Measurements from ENCODE around the gene SRPK1. TPM values are rescaled to one million over a fixed set of nuclear protein-coding genes. Genes with fewer than 3 reads are reported as not detected.

The SRPK1 gene
- total and polyA plus RNA-seq, 8 donors, result 10.7 to 204 (median 30.4) TPM

DNA sequence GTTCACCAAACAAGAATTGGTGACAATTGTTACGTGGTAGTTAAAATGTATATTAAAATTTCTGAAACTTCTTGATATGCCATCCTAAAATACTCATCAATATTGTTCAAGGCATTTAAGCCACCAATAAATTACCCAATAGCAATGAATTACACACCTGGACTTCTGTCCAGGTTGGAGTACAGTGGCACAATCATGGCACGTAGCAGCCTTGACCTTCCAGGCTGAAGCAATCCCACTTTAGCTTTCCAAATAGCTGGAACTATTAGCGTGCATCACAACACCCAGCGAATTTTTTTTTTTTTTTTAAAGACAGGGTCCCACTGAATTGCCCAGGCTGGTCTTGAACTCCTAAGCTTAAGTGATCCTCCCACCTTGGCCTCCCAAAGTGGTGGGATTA, 17.2 kb downstream of the SRPK1 start:
- 89 to 99% (median 98%) methylated on average over 4 of the region's 4 CpGs for WGBS, 5 donors
- peaks cover 0 to 5% (median 2%) of the 10 kb centered on the region in 4 donors for H3K9me3 ChIP-seq
- no peak for DNase-seq
- H3K4me1 ChIP-seq, result no peaks in the 10 kb centered on the region
- TF ChIP-seq POLR2A (IDR thresholded peaks at IDR 0.05) (no peak), EP300 (IDR thresholded peaks at IDR 0.05) (no peak), POLR2AphosphoS5 (IDR thresholded peaks at IDR 0.05) (no peak)
- TF ChIP-seq, protein P1, sequence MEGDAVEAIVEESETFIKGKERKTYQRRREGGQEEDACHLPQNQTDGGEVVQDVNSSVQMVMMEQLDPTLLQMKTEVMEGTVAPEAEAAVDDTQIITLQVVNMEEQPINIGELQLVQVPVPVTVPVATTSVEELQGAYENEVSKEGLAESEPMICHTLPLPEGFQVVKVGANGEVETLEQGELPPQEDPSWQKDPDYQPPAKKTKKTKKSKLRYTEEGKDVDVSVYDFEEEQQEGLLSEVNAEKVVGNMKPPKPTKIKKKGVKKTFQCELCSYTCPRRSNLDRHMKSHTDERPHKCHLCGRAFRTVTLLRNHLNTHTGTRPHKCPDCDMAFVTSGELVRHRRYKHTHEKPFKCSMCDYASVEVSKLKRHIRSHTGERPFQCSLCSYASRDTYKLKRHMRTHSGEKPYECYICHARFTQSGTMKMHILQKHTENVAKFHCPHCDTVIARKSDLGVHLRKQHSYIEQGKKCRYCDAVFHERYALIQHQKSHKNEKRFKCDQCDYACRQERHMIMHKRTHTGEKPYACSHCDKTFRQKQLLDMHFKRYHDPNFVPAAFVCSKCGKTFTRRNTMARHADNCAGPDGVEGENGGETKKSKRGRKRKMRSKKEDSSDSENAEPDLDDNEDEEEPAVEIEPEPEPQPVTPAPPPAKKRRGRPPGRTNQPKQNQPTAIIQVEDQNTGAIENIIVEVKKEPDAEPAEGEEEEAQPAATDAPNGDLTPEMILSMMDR (IDR thresholded peaks at IDR 0.05), result no peak
- intact Hi-C loops (cut with DNase I; ENCODE audit: low total_unique reads), result no loop called here
- H3K27ac ChIP-seq, result no peak overlapping the region
- no peaks in the 10 kb centered on the region for H3K27me3 ChIP-seq
- peaks cover 0 to 23% (median 19%) of the 10 kb centered on the region in 4 donors for H3K36me3 ChIP-seq
- H3K4me3 ChIP-seq, result no peak overlapping the region

DNA sequence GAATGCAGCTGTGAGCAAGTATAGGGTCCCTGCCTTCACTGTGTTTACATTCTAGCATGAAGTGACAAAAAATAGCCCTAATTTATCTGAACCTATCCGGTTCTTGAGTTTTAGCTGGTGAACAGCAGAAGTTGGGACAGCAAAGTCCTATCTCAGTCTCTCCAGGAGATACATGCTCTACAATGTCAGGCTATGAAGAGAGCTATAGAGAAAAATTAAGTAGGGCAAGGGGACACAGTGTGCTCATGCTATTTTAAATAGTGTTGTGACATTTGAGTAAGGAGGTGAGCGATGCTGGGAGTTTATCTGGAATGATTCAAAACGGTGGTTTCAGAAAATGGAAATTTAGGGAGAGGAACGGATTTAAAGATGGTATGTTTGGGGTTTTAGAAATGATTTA, 20.4 kb downstream of the SRPK1 start:
- no peak overlapping the region for H3K27ac ChIP-seq
- no peaks in the 10 kb centered on the region for H3K9me3 ChIP-seq
- intact Hi-C loops (cut with DNase I; ENCODE audit: low total_unique reads), result no loop called here
- H3K4me1 ChIP-seq, result no peaks in the 10 kb centered on the region
- WGBS, 5 donors, result 90 to 96% (median 94%) methylated on average over 4 of the region's 4 CpGs
- DNase-seq, result no peak
- TF ChIP-seq POLR2A (IDR thresholded peaks at IDR 0.05) (no peak), EP300 (IDR thresholded peaks at IDR 0.05) (no peak)
- TF ChIP-seq, protein P1 (IDR thresholded peaks at IDR 0.05), result no peak
- peaks cover 0 to 21% (median 18%) of the 10 kb centered on the region in 4 donors for H3K36me3 ChIP-seq
- H3K27me3 ChIP-seq, result no peaks in the 10 kb centered on the region
- H3K4me3 ChIP-seq, result no peak overlapping the region

DNA sequence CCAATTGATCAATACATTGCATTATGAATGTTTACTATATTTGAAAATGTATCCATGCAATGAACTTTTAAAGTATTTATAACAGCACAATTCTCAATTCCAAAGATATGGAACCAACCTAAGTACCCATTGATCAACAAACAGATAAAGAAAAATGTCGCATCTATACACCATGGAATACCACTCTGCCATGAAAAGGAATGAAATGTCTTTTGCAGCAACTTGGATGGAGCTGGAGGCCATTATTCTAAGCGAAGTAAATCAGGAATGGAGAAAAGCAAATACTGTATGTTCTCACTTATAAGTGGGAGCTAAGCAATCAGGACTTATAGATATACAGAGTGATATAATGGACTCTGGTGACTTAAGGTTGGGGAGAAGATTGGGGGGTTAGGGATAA, 22.9 kb downstream of the SRPK1 start:
- Histone ChIP-seq H3K4me1 (no peaks in the 10 kb centered on the region), H3K9me3 (no peaks in the 10 kb centered on the region), H3K36me3 (peaks cover 0 to 9% (median 5%) of the 10 kb centered on the region in 4 donors), H3K27me3 (no peaks in the 10 kb centered on the region), H3K4me3 (no peak overlapping the region), H3K27ac (no peak overlapping the region)
- intact Hi-C loops (cut with DNase I; ENCODE audit: low total_unique reads), result no loop called here
- TF ChIP-seq, protein P1 (IDR thresholded peaks at IDR 0.05), result no peak
- TF ChIP-seq POLR2AphosphoS5 (IDR thresholded peaks at IDR 0.05) (no peak), POLR2A (IDR thresholded peaks at IDR 0.05) (no peak), EP300 (IDR thresholded peaks at IDR 0.05) (no peak)
- no peak for DNase-seq
- 96 to 100% (median 99%) methylated on average over 2 of the region's 2 CpGs for WGBS, 5 donors

DNA sequence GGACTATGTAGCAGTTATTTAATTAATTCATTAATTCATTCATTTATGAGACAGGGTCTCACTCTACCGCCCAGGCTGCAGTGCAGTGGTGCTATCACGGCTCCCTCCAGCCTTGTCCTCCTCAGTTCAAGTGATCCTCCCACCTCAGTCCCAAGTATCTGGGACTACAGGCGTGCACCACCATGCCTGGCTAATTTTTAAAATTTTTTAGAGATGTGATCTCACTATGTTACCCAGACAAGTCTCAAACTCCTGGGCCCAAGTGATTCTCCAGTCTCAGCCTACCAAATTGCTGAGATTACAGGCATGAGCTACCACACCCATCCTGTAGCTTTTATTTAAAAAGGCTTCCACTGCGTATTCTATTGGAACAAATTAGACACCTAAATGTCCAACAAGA, 23.4 kb downstream of the SRPK1 start:
- intact Hi-C loops (cut with DNase I; ENCODE audit: low total_unique reads), result no loop called here
- H3K4me1 ChIP-seq, result no peaks in the 10 kb centered on the region
- 96 to 99% (median 98%) methylated on average over 4 of the region's 4 CpGs for WGBS, 5 donors
- H3K36me3 ChIP-seq, result peaks cover 0 to 9% (median 2%) of the 10 kb centered on the region in 4 donors
- no peaks in the 10 kb centered on the region for H3K27me3 ChIP-seq
- TF ChIP-seq POLR2AphosphoS5 (IDR thresholded peaks at IDR 0.05) (no peak), EP300 (IDR thresholded peaks at IDR 0.05) (no peak), POLR2A (IDR thresholded peaks at IDR 0.05) (no peak)
- TF ChIP-seq, protein P1 (IDR thresholded peaks at IDR 0.05), result no peak
- no peak overlapping the region for H3K27ac ChIP-seq
- no peaks in the 10 kb centered on the region for H3K9me3 ChIP-seq
- DNase-seq, result no peak
- H3K4me3 ChIP-seq, result no peak overlapping the region

Measured in stomach (tissue), 9 donors.